HG02884 (cell line): Measurements from ENCODE around the gene DNAJC10.

Experiments used
- ATAC-seq: cut with Tn5 transposase; IDR thresholded peaks from one replicate; pipeline ENCODE4 v1.9.1; 2021; ENCODE audit warnings: mild to moderate bottlenecking, moderate library complexity; ENCODE audit not compliant: unreplicated experiment

DNAJC10 gene

GRCh38 chr2:182831921-182832320, 115.9 kb downstream of the DNAJC10 start:
- ATAC-seq = no peak

- ATAC-seq = no peak
These were observed 117.2 kb downstream of the DNAJC10 start for GRCh38 chr2:182833084-182833854.

GRCh38 chr2:182834293-182834692, 118.2 kb downstream of the DNAJC10 start:
- ATAC-seq = no peak

- ATAC-seq = no peak
These were observed 120.4 kb downstream of the DNAJC10 start for GRCh38 chr2:182836451-182836850.
